D721Med (cell line): ENCODE results near the gene ASB6.

Experiments used
- DNase-seq: peaks from one replicate; pipeline ENCODE4 v3.0.0; 2011; ENCODE audit warnings: low spot score; ENCODE audit not compliant: insufficient read length
- FAIRE-seq: peaks from 2 replicates; lab custom pipeline; 2011; peaks lifted over from hg19 to GRCh38; lab: Jason Lieb, UNC
- CTCF ChIP-seq: IDR thresholded peaks from 2 replicates; pipeline ENCODE4 v1.5.1; 2012; ENCODE audit warnings: mild to moderate bottlenecking, control low read depth; ENCODE audit not compliant: insufficient read depth; ENCODE audit errors: missing control alignments

ASB6 gene

DNA sequence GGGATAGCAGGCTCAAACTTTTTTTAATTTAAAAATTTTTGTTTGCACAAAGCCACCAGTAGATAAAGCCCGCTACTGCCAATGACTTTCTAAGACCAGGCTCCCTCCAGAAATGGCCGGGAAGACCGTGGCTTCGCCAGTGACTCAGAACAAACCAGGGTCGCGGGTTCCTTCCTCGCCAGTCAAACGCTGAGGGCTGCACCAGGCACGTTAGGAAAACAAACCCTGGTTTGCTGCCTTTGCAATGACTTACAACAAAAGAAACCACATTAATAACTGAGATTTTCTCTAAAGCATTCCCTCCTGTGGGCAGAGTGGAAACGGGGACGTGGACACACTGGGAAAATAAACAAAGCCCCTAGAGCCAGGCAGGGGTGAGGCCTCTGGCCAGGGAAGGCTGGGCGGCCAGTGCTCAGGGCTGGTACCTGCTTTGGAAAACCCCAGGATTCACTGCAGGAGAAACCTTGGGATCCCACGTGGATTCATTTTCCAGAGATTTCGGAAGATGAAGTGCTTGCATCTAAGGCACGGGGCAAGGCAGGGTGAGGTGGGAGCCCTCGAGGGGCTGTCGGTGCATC is 27.3 kb upstream of the ASB6 start:
- no peak for TF ChIP-seq CTCF
- DNase-seq (no peak), FAIRE-seq (no peak)

DNA sequence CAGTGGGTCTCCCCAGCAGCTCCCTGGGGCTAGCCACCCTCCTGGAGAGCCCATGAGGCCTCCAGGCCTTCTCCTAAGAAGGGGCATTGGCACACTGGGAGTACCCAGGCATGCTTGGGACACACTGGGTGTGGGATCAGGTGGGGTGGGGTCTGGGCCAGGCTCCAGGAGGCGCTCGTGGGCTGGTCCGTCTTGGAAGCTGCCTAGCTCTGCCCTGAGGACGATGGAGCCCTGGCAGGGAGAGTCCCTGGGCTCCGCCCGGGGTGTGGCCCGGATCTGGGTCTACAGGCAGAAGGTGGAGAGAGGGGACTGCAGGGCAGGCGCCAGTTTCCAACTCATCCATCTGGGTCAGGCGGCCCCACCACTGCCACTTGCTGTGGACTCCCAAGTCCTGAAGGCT is 25.9 kb upstream of the ASB6 start:
- no peak for FAIRE-seq
- TF ChIP-seq CTCF, result no peak

GRCh38 chr9:129667378-129667777 is 25.4 kb upstream of the ASB6 start:
- no peak for TF ChIP-seq CTCF
- no peak for DNase-seq
- no peak for FAIRE-seq

More for the DNA sequence above, 25.9 kb upstream of the ASB6 start:
- no peak for DNase-seq

GRCh38 chr9:129666575-129666974 is 24.6 kb upstream of the ASB6 start:
- DNase-seq, result no peak
- FAIRE-seq, result no peak
- TF ChIP-seq CTCF, result no peak

DNA sequence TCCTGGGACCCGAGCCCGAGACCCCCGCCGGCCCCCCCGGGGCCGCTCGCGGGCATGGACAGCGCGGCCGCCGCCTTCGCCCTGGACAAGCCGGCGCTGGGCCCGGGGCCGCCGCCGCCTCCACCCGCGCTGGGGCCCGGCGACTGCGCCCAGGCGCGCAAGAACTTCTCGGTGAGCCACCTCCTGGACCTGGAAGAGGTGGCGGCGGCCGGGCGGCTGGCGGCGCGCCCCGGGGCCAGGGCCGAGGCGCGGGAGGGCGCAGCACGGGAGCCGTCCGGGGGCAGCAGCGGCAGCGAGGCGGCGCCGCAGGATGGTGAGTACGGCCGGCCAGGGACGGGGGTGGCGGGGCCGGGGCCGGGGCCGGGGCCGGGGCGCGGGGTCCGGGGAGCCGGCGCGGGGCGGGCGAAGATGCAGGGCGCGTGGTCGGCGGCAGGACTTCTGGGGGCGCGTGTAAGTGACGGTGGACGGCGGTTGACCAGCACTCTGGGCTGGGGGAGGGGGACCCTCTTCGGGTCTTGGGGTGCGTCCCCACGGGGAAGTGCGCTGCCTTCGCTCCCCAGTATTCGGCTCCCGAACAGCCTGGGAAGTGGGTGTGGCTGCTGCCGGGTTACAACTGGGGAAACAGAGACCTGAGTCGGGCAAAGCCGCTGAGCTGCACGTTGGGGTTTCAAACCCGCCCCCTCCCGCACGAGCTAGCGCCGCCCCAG is 24.0 kb upstream of the ASB6 start:
- TF ChIP-seq CTCF, result no peak
- no peak for DNase-seq
- FAIRE-seq, result no peak

DNA sequence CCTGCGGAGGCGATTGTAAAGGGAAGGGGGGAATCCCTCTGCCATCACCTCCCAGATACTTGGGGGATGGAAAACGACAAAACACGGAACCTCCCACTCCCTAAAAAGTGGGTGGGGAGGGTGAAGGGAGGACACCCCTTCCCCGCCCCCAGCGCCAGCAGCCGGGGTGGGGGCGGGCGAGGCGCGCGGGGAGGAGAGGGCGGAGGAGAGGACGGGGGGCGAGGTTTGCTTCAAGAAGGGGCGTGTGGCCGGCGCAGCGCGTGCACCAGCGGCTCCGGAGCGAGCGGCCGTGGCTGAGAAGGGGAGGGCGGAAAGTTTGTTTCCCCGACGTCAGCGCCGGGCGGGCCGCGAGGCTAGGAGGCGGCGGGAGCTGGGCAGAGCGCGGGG is 23.4 kb upstream of the ASB6 start, which contains the start of gene PRRX2:
Gene PRRX2, plus strand, starts transcription at position 259 of the 387 bp plus-strand sequence. CDS start 221 bp downstream, outside the sequence.
- no peak for TF ChIP-seq CTCF
- DNase-seq, result no peak
- no peak for FAIRE-seq
